HUES48 (cell line): Measurements from ENCODE around the gene AFAP1.

Source experiments
- H3K27ac ChIP-seq: one replicate; pipeline ENCODE4 v1.7.0; 2013; ENCODE audit warnings: low read depth, low read length, inconsistent platforms
- H3K27me3 ChIP-seq: 2 replicates; pipeline ENCODE4 v1.6.1; 2013; ENCODE audit warnings: mild to moderate bottlenecking, low read length; ENCODE audit not compliant: control insufficient read depth, insufficient read depth
- H3K36me3 ChIP-seq: 2 replicates; pipeline ENCODE4 v1.6.1; 2013; ENCODE audit warnings: low read length; ENCODE audit not compliant: control insufficient read depth, insufficient read depth
- H3K4me1 ChIP-seq: 2 replicates; pipeline ENCODE4 v1.6.1; 2013; ENCODE audit warnings: mild to moderate bottlenecking, low read length; ENCODE audit not compliant: control insufficient read depth, insufficient read depth
- H3K4me3 ChIP-seq: 2 replicates; pipeline ENCODE4 v1.5.1; 2013; ENCODE audit warnings: mild to moderate bottlenecking, low read depth, low read length
- H3K9ac ChIP-seq: 2 replicates; pipeline ENCODE4 v1.6.1; 2013; ENCODE audit warnings: mild to moderate bottlenecking, low read depth, low read length, moderate library complexity
- H3K9me3 ChIP-seq: 2 replicates; pipeline ENCODE4 v1.6.1; 2013; ENCODE audit warnings: low read length; ENCODE audit not compliant: control insufficient read depth, insufficient read depth

Gene AFAP1

GRCh38 chr4:7737752-7738457 is 201.8 kb downstream of the AFAP1 start:
- H3K36me3 ChIP-seq: no peaks in the 10 kb centered on the region
- H3K4me3 ChIP-seq: no peak overlapping the region
- H3K27me3 ChIP-seq: no peaks in the 10 kb centered on the region
- H3K27ac ChIP-seq: no peak overlapping the region
- H3K9ac ChIP-seq: no peak overlapping the region
- H3K4me1 ChIP-seq: no peaks in the 10 kb centered on the region
- no peaks in the 10 kb centered on the region for H3K9me3 ChIP-seq

DNA sequence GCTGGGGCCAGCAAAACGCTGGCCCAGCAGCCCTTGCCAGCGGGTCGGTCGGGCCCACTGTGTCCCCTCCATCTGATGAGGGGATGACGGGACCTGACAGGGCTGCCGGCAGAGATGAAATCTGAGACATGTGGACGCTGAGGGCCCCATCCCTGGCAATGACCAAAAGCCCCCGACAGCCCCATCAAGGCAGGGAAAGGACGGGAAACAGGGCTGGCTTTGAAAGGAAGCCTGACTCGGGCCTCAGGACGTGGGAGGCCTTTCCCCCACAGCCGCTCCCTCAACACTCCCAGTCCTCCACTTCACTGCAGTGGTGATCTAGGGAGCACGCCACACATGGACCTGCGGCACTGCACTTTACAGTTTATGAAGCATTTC is 202.4 kb downstream of the AFAP1 start:
- H3K4me1 ChIP-seq: no peaks in the 10 kb centered on the region
- no peaks in the 10 kb centered on the region for H3K9me3 ChIP-seq
- no peak overlapping the region for H3K4me3 ChIP-seq
- no peaks in the 10 kb centered on the region for H3K36me3 ChIP-seq
- H3K27me3 ChIP-seq: no peaks in the 10 kb centered on the region
- no peak overlapping the region for H3K27ac ChIP-seq
- H3K9ac ChIP-seq: no peak overlapping the region

- H3K4me3 ChIP-seq: no peak overlapping the region
- H3K27ac ChIP-seq: no peak overlapping the region
- no peaks in the 10 kb centered on the region for H3K27me3 ChIP-seq
- no peaks in the 10 kb centered on the region for H3K4me1 ChIP-seq
- H3K9ac ChIP-seq: no peak overlapping the region
- H3K36me3 ChIP-seq: no peaks in the 10 kb centered on the region
- no peaks in the 10 kb centered on the region for H3K9me3 ChIP-seq
Observed at GRCh38 chr4:7736436-7737267, 203.0 kb downstream of the AFAP1 start.

DNA sequence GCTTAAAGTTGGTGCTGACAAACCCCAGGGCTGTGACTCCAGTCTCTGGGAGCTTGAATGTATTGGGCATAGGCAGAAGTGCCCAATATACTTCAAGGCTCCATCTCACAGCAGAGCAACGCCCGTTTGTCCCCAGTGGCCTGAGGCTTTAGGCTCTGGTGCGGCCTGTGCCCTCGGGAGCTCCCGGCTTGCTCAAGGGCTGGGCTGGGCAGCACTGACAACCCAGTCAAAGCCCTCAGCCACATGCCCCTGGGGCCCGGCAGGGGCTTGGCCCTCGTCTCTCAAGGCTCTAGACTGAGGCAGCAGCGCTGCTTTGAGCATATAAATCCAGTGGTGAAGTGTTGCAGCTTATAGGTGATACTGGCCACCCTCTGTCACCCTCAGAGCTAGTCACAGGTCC is 203.7 kb downstream of the AFAP1 start:
- Histone ChIP-seq H3K9ac (no peak overlapping the region), H3K27ac (no peak overlapping the region), H3K36me3 (no peaks in the 10 kb centered on the region), H3K4me3 (no peak overlapping the region), H3K4me1 (no peaks in the 10 kb centered on the region), H3K9me3 (no peaks in the 10 kb centered on the region), H3K27me3 (no peaks in the 10 kb centered on the region)

DNA sequence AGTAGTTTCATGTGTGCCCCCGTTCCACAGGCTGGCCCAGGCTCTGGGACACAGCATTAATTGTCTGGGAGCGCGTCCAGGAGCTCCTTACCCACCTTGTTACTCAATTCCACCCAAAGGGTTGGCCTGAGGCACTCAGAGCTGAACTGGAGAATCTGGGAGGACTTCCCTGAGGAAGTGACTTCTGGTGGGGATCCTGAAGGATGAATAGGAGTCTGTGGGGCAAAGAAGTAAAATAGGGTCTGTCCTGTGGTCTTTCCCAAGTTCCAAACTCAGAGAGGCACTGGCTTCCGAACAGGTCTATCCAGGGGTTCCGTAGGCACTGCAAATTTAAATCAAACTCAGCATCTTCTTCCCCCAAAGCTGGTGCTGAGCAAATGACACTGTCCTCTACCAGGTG is 204.3 kb downstream of the AFAP1 start:
- Histone ChIP-seq H3K9me3 (no peaks in the 10 kb centered on the region), H3K4me3 (no peak overlapping the region), H3K9ac (no peak overlapping the region), H3K4me1 (no peaks in the 10 kb centered on the region), H3K36me3 (no peaks in the 10 kb centered on the region), H3K27ac (no peak overlapping the region), H3K27me3 (no peaks in the 10 kb centered on the region)

DNA sequence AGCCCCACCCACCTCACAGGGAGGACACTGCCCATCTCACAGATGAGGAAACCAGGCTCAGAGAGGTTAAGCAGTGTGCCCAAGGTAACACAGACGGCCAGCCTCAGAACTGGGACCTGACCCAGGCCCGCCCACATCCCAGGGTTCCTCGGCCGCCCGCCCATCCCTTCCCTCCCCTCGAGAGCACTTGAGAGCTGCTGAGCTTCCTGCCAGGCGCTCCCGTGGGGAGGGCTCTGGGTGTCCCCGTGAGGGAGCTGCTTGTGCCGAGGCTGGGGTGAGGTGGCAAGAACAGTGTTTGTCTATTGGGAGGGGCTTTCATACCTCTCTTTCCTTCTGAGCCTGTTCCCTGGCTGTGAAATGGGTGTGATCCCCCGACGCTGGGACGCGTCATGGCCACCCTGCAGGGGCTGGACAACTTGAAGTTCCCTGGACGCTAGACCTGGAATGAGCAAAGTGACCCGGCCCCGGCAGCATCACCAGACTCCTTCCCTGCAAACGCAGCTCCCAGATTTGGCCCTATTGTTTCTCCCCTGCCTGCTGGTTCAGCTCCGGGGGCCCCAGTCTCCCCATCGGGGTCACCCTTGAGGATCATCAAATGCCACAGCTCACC is 204.9 kb downstream of the AFAP1 start:
- no peaks in the 10 kb centered on the region for H3K27me3 ChIP-seq
- H3K9me3 ChIP-seq: no peaks in the 10 kb centered on the region
- no peak overlapping the region for H3K9ac ChIP-seq
- no peaks in the 10 kb centered on the region for H3K4me1 ChIP-seq
- no peak overlapping the region for H3K4me3 ChIP-seq
- H3K27ac ChIP-seq: no peak overlapping the region
- H3K36me3 ChIP-seq: no peaks in the 10 kb centered on the region

- Histone ChIP-seq H3K27ac (no peak overlapping the region), H3K27me3 (no peaks in the 10 kb centered on the region), H3K4me3 (no peak overlapping the region), H3K4me1 (no peaks in the 10 kb centered on the region), H3K9ac (no peak overlapping the region), H3K36me3 (no peaks in the 10 kb centered on the region), H3K9me3 (no peaks in the 10 kb centered on the region)
Observed at GRCh38 chr4:7733801-7734650, 205.6 kb downstream of the AFAP1 start.

- H3K36me3 ChIP-seq: no peaks in the 10 kb centered on the region
- no peak overlapping the region for H3K9ac ChIP-seq
- H3K4me1 ChIP-seq: no peaks in the 10 kb centered on the region
- no peak overlapping the region for H3K4me3 ChIP-seq
- H3K9me3 ChIP-seq: no peaks in the 10 kb centered on the region
- H3K27ac ChIP-seq: no peak overlapping the region
- no peaks in the 10 kb centered on the region for H3K27me3 ChIP-seq
Observed at GRCh38 chr4:7733201-7733600, 206.5 kb downstream of the AFAP1 start.

DNA sequence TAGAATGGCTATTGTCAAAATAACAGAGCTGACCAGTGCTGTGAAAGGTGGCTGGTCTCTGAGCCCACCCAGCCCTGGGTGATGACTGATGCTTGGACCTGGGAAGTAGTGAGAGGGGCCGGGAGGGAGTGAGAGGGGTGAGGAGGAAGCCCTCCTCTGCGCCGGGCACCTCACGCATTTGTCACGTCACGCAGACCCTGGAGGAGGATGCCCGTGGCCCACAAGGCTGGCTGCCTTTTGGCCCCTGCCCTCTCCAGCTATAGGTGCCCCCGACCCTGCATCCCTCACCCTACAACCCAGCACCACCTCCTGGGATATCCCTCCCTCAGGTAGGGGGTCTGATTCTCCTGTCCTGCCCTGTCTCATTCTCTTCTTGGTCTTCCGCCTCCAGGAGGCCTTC is 207.4 kb downstream of the AFAP1 start:
- H3K9ac ChIP-seq: no peak overlapping the region
- no peaks in the 10 kb centered on the region for H3K4me1 ChIP-seq
- no peak overlapping the region for H3K4me3 ChIP-seq
- no peaks in the 10 kb centered on the region for H3K9me3 ChIP-seq
- H3K27ac ChIP-seq: no peak overlapping the region
- no peaks in the 10 kb centered on the region for H3K36me3 ChIP-seq
- H3K27me3 ChIP-seq: no peaks in the 10 kb centered on the region

- Histone ChIP-seq H3K27me3 (no peaks in the 10 kb centered on the region), H3K4me1 (no peaks in the 10 kb centered on the region), H3K9me3 (no peaks in the 10 kb centered on the region), H3K36me3 (no peaks in the 10 kb centered on the region), H3K27ac (no peak overlapping the region), H3K9ac (no peak overlapping the region), H3K4me3 (no peak overlapping the region)
Observed at GRCh38 chr4:7731437-7731836, 208.2 kb downstream of the AFAP1 start.
